Cerebellar nuclear complex (tissue), 1 donor: ENCODE data around the gene EVI5.
"Not testable (repeated sequence)": the region's sequence is repeated elsewhere in the genome, so short reads cannot be mapped to it uniquely, and the experiment has no call there.

Experiments
- DNase-seq, 2 experiments: peaks; one replicate each; lab custom pipeline; 2025; lab: John Stamatoyannopoulos, UW

The EVI5 gene

GRCh38 chr1:92749024-92749634 is 35.8 kb downstream of the EVI5 start:
- no peak for DNase-seq

- DNase-seq = no peak
Observed at GRCh38 chr1:92748138-92748537, 36.8 kb downstream of the EVI5 start.

- no peak for DNase-seq
Observed at GRCh38 chr1:92747735-92748134, 37.2 kb downstream of the EVI5 start.

GRCh38 chr1:92746255-92746654 is 38.7 kb downstream of the EVI5 start:
- DNase-seq = not testable (repeated sequence)

GRCh38 chr1:92743221-92743620 is 41.7 kb downstream of the EVI5 start:
- no peak for DNase-seq

- DNase-seq = no peak
Observed at GRCh38 chr1:92739669-92740524, 45.0 kb downstream of the EVI5 start.

- no peak for DNase-seq
Observed at GRCh38 chr1:92736395-92736794, 48.5 kb downstream of the EVI5 start.

- DNase-seq = no peak
Observed at GRCh38 chr1:92730476-92730875, 54.4 kb downstream of the EVI5 start.

- DNase-seq = no peak
Observed at GRCh38 chr1:92728697-92729096, 56.2 kb downstream of the EVI5 start.

GRCh38 chr1:92723713-92724112 is 61.2 kb downstream of the EVI5 start:
- not testable (repeated sequence) for DNase-seq

- DNase-seq = no peak
Observed at GRCh38 chr1:92721886-92722285, 63.0 kb downstream of the EVI5 start.

- DNase-seq = not testable (repeated sequence)
Observed at GRCh38 chr1:92721157-92721556, 63.8 kb downstream of the EVI5 start.

- DNase-seq = not testable (repeated sequence)
Observed at GRCh38 chr1:92715476-92715951, 69.4 kb downstream of the EVI5 start.

GRCh38 chr1:92713939-92714338 is 71.0 kb downstream of the EVI5 start:
- no peak for DNase-seq

GRCh38 chr1:92711473-92712165 is 73.3 kb downstream of the EVI5 start:
- DNase-seq = no peak

GRCh38 chr1:92709738-92710137 is 75.2 kb downstream of the EVI5 start:
- no peak for DNase-seq

GRCh38 chr1:92708368-92708950 is 76.4 kb downstream of the EVI5 start:
- no peak for DNase-seq

GRCh38 chr1:92707709-92708108 is 77.2 kb downstream of the EVI5 start:
- DNase-seq = no peak

- no peak for DNase-seq
Observed at GRCh38 chr1:92707292-92707691, 77.6 kb downstream of the EVI5 start.

GRCh38 chr1:92705446-92705845 is 79.5 kb downstream of the EVI5 start:
- DNase-seq = no peak

GRCh38 chr1:92701147-92701546 is 83.8 kb downstream of the EVI5 start:
- DNase-seq = no peak

- no peak for DNase-seq
Observed at GRCh38 chr1:92698932-92699331, 86.0 kb downstream of the EVI5 start.
